Body of pancreas (tissue), 4 donors: Measurements from ENCODE around the gene SVIL. TPM values are rescaled to one million over a fixed set of nuclear protein-coding genes. Genes with fewer than 3 reads are reported as not detected.

ENCODE experiments used
- ATAC-seq: fragments of 150-250 bp; one replicate; pipeline ENCODE4 v1.9.1; 2016
- DNase-seq, 4 donors: peaks; one replicate each; pipeline ENCODE4 v3.0.0-alpha.2; 2019
- H3K27ac ChIP-seq, 4 donors: fragments of 200-600 bp; sonication (generic); 1 replicate in 3 of 4; 2 replicates in 1 of 4; pipeline versions ENCODE4 v1.5.1 to v1.6.1; 2016 to 2019; ENCODE audit warnings: mild to moderate bottlenecking in 1 of 4, mixed read lengths in 1 of 4, moderate library complexity in 1 of 4
- H3K27me3 ChIP-seq, 2 donors: fragments of 200-600 bp; sonication (generic); one replicate each; pipeline ENCODE4 v1.6.0; 2016; ENCODE audit warnings: mild to moderate bottlenecking in 1 of 2
- H3K36me3 ChIP-seq, 2 donors: fragments of 200-600 bp; sonication (generic); replicated peaks in 1 of 2; 2 replicates each; pipeline ENCODE4 v1.5.1; 2016; ENCODE audit warnings: low read depth in 2 of 2; ENCODE audit not compliant: insufficient read depth in 1 of 2
- H3K4me1 ChIP-seq: fragments of 200-600 bp; sonication (generic); one replicate; pipeline ENCODE4 v1.6.0; 2016
- H3K4me3 ChIP-seq, 2 donors: fragments of 200-600 bp; sonication (generic); 1 replicate in 1 of 2; 2 replicates in 1 of 2; pipeline ENCODE4 v1.5.1; 2016 to 2019
- H3K9me3 ChIP-seq, 3 donors: fragments of 200-600 bp; sonication (generic); 1 replicate in 2 of 3; 2 replicates in 1 of 3; pipeline ENCODE4 v1.5.1; 2016
- POLR2A ChIP-seq, 3 donors: fragments of 450-650 bp; IDR thresholded peaks; one replicate each; pipeline ENCODE4 v1.6.1; 2016; ENCODE audit warnings: antibody characterized with exemption in 3 of 3, mild to moderate bottlenecking in 2 of 3
- WGBS, 2 donors: methylation state at CpG; one replicate each; pipeline ENCODE4 v1.1.5; 2017; 5-methylcytosine and 5-hydroxymethylcytosine counted together
- intact Hi-C: fragments of 100-400 bp; cut with DNase I; formaldehyde crosslinking; loops from one replicate; pipeline ENCODE4 v1.15.1; 2023
- total RNA-seq, 2 donors: library from RNA; depleted of rRNA; stranded (reverse); fragments of >200 nt; gene quantifications; one replicate each; pipeline ENCODE4 v1.1.0, GENCODE V29; 2016
- TF ChIP-seq, protein P1 (sequence below), 7 experiments: fragments of 450-650 bp in 4 of 7; fragments of 200-600 bp in 3 of 7; sonication (generic) in 3 of 7; IDR thresholded peaks; one replicate each; pipeline ENCODE4 v1.5.1; 2016 to 2019; ENCODE audit warnings: antibody characterized with exemption in 7 of 7

The SVIL gene
- total RNA-seq, 2 donors from 2014 or later = 25.4 to 41.2 TPM

DNA sequence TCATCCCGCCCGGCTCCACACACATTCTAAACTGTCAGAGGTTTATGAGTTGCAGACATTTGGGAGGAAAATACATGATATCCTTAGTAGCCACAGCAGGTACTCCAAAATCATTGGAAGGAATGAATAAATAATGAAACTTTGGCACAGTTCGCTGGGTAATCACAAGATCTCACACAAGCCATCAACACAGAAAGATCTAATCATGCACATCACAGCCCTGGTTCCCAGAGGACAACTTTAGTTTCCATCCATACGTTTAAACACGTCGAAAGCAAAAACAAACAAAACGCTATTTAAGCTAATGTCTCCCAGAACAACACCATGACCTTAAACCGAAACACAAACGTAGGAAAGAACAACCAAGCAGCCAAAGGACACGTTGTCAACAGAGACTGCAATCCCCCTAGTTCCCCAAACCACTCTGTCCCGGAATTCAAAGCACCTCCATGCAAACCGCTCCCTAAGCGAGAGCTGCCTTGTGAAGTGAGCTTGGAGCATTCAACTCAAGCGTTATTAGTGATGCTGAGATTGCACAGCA is 12.3 kb downstream of the SVIL start:
- no peak overlapping the region for H3K27ac ChIP-seq
- 65 to 68% methylated on average over 14 of the region's 14 CpGs for WGBS, 2 donors

DNA sequence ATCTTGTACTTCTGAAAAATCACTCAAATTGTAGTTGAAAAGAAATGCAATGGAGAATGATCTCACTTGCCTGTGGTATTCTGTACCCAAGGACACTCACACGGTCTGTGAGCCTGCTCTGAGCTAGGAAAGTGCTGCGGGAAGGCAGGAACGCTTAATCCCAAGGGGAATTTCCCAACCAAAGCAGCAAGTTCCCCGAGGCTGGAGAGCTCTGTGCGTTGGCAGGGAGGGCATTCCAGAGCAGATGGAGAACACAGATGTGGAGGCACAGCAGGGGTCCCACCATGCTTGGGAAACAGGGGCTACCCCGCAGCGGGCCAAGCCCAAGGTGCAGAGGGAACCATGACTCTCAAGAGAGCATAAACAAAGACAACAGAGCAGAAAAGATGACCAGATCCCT is 13.6 kb downstream of the SVIL start:
- intact Hi-C loops = no loop called here
- WGBS, 2 donors = 56 to 69% methylated on average over 7 of the region's 7 CpGs
- no peaks in the 10 kb centered on the region for H3K9me3 ChIP-seq
- no peaks in the 10 kb centered on the region for H3K36me3 ChIP-seq
- peaks cover 18% of the 10 kb centered on the region for H3K4me1 ChIP-seq
- TF ChIP-seq, protein P1, sequence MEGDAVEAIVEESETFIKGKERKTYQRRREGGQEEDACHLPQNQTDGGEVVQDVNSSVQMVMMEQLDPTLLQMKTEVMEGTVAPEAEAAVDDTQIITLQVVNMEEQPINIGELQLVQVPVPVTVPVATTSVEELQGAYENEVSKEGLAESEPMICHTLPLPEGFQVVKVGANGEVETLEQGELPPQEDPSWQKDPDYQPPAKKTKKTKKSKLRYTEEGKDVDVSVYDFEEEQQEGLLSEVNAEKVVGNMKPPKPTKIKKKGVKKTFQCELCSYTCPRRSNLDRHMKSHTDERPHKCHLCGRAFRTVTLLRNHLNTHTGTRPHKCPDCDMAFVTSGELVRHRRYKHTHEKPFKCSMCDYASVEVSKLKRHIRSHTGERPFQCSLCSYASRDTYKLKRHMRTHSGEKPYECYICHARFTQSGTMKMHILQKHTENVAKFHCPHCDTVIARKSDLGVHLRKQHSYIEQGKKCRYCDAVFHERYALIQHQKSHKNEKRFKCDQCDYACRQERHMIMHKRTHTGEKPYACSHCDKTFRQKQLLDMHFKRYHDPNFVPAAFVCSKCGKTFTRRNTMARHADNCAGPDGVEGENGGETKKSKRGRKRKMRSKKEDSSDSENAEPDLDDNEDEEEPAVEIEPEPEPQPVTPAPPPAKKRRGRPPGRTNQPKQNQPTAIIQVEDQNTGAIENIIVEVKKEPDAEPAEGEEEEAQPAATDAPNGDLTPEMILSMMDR (IDR thresholded peaks at IDR 0.05) = no peak
- TF ChIP-seq POLR2A (IDR thresholded peaks at IDR 0.05) = no peak
- H3K27ac ChIP-seq = peak overlapping the region in 3 of 4 donors; percentile 46 to 65 (median 63)
- DNase-seq (peak in 3 of 4 donors; percentile 22 to 51 (median 40)), ATAC-seq (peak; percentile 76)
- no peaks in the 10 kb centered on the region for H3K27me3 ChIP-seq
- no peak overlapping the region for H3K4me3 ChIP-seq

More for the DNA sequence above, 12.3 kb downstream of the SVIL start:
- Histone ChIP-seq H3K27me3 (no peaks in the 10 kb centered on the region), H3K36me3 (no peaks in the 10 kb centered on the region), H3K4me3 (no peak overlapping the region), H3K4me1 (peaks cover 20% of the 10 kb centered on the region), H3K9me3 (no peaks in the 10 kb centered on the region)
- ATAC-seq = no peak
- TF ChIP-seq POLR2A (IDR thresholded peaks at IDR 0.05) = no peak
- TF ChIP-seq, protein P1 (IDR thresholded peaks at IDR 0.05) = no peak
- DNase-seq = no peak
- intact Hi-C loops = no loop called here

DNA sequence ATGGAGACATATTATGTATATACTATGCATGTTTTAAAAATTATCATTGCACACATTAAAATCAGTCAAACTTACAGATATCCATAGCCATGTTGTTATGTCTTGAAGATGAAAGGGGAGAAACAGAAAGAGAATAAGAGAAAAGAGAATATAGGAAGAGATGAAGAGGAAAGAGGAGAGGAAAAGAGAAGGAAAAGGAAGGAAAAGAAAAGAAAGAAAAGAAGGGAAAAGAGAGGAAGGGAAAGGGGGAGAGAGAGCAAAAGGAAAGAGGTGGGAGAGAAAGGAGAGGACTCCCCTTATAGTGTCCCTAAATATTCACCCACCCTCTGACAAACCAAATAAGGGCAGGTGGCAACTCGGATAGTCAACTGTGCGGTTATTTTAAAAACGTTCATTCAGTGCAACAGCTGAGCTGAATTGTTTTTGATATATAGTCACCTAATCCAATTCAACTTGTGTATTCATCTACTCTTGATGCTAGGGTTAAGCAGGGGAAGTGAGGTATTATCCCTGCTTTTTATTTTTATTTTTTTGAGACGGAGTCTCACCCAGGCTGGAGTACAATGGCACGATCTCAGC is 14.6 kb downstream of the SVIL start:
- Histone ChIP-seq H3K4me1 (peaks cover 18% of the 10 kb centered on the region), H3K27ac (peak overlapping the region in 2 of 4 donors; percentile 46 to 63), H3K27me3 (no peaks in the 10 kb centered on the region), H3K9me3 (no peaks in the 10 kb centered on the region), H3K4me3 (no peak overlapping the region), H3K36me3 (no peaks in the 10 kb centered on the region)
- DNase-seq = no peak
- ATAC-seq = no peak
- WGBS, 2 donors = 90 to 91% methylated on average over 5 of the region's 5 CpGs
- intact Hi-C loops = no loop called here
- TF ChIP-seq, protein P1 (IDR thresholded peaks at IDR 0.05) = no peak
- no peak for TF ChIP-seq POLR2A (IDR thresholded peaks at IDR 0.05)

DNA sequence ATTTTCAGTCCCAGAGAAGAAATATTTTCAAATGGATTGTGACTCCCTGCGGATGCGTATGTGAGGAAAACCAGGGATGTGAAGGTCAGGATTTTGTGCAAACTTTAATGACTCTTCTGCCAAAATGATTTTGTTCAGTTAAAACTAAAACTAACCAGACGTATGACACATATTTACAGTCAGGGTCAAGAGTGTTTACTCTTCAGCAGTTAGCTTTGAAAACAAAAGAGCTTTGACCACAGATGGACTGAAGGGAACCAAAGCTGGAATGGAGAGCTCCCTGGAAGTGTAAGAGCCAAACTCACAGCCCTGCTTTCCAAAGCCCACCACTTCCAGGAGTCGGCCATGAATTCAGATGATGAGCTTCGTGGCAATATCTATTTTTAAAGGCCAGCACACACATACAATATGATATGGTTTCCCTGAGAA is 15.5 kb downstream of the SVIL start:
- intact Hi-C loops = no loop called here
- Histone ChIP-seq H3K27ac (peak overlapping the region; percentile 21 to 78 (median 66)), H3K36me3 (no peaks in the 10 kb centered on the region), H3K27me3 (no peaks in the 10 kb centered on the region), H3K4me3 (no peak overlapping the region), H3K9me3 (no peaks in the 10 kb centered on the region), H3K4me1 (peaks cover 18% of the 10 kb centered on the region)
- DNase-seq (no peak), ATAC-seq (peak; percentile 41)
- TF ChIP-seq, protein P1 (IDR thresholded peaks at IDR 0.05) = no peak
- no peak for TF ChIP-seq POLR2A (IDR thresholded peaks at IDR 0.05)
- 35 to 43% methylated on average over 5 of the region's 5 CpGs for WGBS, 2 donors
